Activated naive CD8-positive, alpha-beta T cell (primary cell): Measurements from ENCODE around the gene GPR132.
"Not testable (repeated sequence)": the region's sequence is repeated elsewhere in the genome, so short reads cannot be mapped to it uniquely, and the experiment has no call there.

Source experiments
- H3K27ac Mint-ChIP-seq: one replicate; pipeline ENCODE4 v1.8.0; 2021; ENCODE audit warnings: mixed read lengths
- H3K27me3 Mint-ChIP-seq: one replicate; pipeline ENCODE4 v1.8.0; 2021; ENCODE audit warnings: mixed read lengths
- H3K36me3 Mint-ChIP-seq: one replicate; pipeline ENCODE4 v1.8.0; 2021; ENCODE audit warnings: mixed read lengths
- H3K4me1 Mint-ChIP-seq: one replicate; pipeline ENCODE4 v1.8.0; 2021; ENCODE audit warnings: low read depth, mixed read lengths
- H3K4me3 Mint-ChIP-seq: one replicate; pipeline ENCODE4 v1.8.0; 2021; ENCODE audit warnings: mild to moderate bottlenecking, mixed read lengths
- H3K9me3 Mint-ChIP-seq: one replicate; pipeline ENCODE4 v1.8.0; 2021; ENCODE audit warnings: low read depth, mixed read lengths

Gene GPR132

DNA sequence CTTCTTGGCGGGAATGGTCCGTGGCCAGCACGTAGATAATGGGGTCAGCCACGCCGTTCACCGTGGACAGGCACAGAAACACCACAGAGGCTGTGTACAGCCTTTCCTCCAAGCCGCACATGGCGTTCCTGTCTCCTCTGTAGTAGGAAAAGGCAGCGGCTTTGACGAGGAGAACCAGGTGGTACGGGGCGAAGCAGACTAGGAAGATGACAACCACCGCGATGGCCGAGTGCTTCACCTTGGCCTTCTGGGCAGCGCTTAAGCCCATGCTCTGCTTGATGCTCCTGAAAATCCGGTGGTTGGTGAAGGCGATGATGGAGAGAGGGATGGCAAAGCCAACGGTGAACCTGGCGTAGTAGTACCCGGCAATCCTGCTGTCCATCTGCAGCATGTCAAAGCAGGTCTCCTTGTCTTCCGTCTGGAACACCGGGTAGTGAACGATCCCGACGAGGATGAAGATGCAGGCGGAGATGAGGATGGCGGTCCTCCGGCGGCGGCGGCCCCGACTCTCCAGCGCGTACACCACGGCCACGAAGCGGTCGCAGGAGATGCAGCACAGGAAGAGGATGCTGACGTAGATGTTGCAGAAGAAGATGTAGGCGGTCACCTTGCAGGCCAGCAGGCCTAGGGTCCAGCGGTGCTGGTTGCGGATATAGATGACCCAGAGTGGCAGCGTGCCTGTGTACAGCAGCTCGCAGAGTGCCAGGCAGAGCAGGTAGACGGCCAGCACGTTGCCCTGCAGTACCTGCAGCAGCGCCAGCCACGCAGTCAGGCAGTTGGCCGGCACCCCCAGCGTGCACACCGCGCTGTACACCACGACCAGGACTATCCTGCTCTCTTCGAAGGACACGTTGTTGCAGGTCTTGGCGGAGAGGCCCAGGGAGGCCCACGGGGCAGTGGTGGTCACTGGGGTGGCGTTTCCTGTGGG lies 13.8 kb downstream of the GPR132 start:
- Mint-ChIP-seq H3K27ac (peak overlapping the region; percentile 50), H3K36me3 (peaks cover 5% of the 10 kb centered on the region), H3K4me1 (peaks cover 9% of the 10 kb centered on the region), H3K9me3 (no peaks in the 10 kb centered on the region), H3K4me3 (no peak overlapping the region), H3K27me3 (no peaks in the 10 kb centered on the region)

DNA sequence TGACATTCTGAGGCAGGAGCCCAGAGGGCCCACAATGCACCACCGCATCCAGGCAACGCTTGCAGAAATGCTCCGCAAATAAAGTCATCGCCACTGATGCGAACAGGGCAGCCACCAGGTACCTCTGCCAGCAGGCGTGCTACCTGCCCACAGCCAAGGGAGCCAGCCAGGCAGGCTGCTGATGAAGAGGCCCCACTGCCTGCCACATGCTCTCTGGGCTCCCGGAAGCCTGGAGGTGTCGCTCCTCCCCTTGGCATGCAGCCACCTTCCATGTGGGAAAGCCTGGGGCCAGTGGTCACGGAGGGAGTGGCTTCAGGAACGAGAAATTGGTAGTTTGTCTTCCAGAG lies 14.7 kb downstream of the GPR132 start:
- Mint-ChIP-seq H3K9me3 (no peaks in the 10 kb centered on the region), H3K4me1 (peaks cover 14% of the 10 kb centered on the region), H3K36me3 (peaks cover 5% of the 10 kb centered on the region), H3K4me3 (no peak overlapping the region), H3K27me3 (no peaks in the 10 kb centered on the region), H3K27ac (no peak overlapping the region)

DNA sequence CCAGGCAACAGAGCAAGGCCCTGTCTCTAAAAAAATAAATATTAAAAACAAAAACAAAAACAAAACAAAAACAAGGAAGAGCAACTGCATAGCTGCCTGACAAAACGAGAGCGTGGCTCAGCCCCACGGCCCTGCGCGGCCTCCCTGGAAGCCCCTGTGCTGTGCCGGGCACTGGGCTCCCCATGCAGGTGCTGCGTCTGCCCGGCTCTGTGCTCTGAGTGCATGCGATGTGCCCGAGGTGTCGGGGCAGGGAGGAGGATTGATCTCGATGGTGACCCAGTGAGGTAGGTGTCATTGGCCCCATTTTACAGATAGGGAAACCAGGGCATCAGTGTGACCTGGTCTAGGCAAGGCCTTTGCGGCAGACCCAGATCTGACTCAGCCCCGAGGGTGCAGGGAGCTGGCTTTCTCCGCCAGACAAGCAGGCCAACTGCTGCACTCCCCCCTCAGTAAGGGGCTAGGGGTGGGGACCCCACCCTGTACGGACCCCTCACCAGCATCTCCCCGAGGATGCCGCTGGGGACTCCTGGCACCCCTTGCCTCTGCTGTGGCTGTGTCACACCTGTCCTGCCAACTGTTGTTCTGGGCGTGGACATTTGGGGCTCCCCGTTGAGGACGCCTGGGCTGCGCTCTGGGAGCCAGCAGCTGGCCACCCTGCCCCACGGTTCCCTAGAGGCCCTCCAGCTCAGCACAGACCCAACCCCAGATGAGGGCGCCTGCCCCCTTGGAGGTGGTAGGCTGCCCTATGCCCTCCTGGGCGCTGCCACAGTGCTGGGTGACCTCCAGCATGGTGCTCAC lies 15.3 kb downstream of the GPR132 start:
- peaks cover 5% of the 10 kb centered on the region for H3K36me3 Mint-ChIP-seq
- peaks cover 13% of the 10 kb centered on the region for H3K4me1 Mint-ChIP-seq
- H3K9me3 Mint-ChIP-seq = no peaks in the 10 kb centered on the region
- H3K27ac Mint-ChIP-seq = no peak overlapping the region
- no peaks in the 10 kb centered on the region for H3K27me3 Mint-ChIP-seq
- H3K4me3 Mint-ChIP-seq = no peak overlapping the region

DNA sequence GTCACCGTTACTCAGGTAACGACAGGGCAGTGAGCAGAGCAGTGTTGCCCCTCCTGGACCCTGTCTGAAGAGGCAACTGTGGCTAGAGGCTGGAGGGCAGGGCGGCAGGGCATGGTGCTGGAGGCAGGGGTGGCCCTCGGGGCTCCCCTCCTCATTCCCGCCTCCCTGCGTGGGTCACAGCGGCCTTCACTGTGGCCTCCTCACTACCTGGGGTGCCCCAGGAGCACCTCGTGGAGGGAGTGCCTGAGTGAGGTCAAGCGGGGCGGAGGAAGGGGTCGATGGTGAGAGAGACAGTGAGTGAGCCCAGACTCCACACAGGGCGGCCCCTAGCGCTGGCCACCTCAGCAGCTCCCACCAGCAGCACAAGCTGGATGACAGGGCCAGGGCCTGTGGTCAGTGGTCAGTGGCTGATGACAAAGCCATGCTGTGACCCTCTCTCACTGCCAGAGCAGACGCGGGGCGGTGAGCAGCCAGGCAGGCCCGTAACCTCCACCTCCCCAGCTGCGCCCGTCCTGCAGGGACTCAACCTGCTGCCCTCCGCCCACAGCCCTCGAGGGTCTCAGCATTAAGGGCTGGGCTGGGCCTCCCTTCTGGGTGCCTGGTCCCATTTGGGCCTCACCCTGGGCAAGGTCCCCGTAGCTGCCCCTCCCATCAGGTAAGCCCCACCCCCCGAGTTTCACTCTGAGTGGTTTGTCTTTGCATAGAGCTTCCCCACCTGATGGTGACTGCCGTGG lies 17.8 kb downstream of the GPR132 start:
- Mint-ChIP-seq H3K27me3 (no peaks in the 10 kb centered on the region), H3K4me3 (no peak overlapping the region), H3K4me1 (peaks cover 11% of the 10 kb centered on the region), H3K36me3 (no peaks in the 10 kb centered on the region), H3K9me3 (no peaks in the 10 kb centered on the region), H3K27ac (no peak overlapping the region)

DNA sequence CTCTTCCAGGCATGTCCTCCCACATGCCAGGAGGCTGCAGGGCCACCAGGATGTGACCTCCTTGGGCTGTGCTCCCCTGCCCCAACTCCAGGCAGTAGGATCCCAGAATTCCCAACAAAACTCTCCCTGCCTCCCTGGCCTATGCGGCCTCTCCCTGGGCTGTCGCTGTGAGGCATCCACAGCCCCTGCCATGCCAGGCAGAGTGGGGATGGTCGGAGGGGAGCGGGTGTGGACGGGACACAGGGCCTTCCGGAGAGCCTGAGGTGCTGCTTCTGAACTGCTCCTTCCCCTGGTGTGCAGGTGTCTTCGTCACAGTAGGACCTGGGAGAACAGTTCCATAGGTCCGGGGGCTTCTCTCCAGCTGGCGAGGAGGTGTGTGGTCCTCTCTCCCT lies 18.3 kb downstream of the GPR132 start:
- Mint-ChIP-seq H3K4me3 (no peak overlapping the region), H3K9me3 (no peaks in the 10 kb centered on the region), H3K27me3 (no peaks in the 10 kb centered on the region), H3K27ac (no peak overlapping the region), H3K4me1 (peaks cover 11% of the 10 kb centered on the region), H3K36me3 (no peaks in the 10 kb centered on the region)

DNA sequence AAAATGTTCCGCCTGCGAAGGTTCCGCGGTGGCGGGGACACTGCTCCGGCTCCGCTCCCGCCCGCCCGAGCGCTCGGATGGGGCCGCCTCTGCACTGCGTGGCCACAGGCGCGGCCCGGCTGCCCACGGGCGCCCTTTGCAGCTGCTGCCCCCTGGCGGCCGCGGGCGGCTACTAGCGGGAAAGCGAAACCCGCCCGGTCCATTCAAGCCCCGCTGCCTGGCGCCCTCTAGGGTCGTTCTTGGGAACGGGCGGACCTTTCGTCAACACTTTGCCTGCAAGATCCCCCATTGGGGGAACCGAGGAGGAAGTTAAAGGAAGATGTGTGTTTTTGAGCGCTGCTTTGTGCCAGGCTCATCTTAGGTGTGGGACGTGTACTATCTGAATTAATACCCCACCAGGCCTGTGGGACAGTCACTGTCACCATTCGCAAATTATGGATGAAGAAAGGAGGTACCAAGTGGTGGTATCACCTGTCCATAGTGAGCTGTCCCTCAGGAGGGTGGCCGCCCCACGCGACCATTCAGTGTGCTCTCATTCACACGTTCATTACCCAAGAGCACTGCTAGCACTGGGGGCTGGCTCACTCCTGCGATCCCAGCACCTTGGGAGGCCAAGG lies 19.4 kb downstream of the GPR132 start:
- H3K36me3 Mint-ChIP-seq = no peaks in the 10 kb centered on the region
- H3K27ac Mint-ChIP-seq = no peak overlapping the region
- peak overlapping the region; percentile 4 for H3K4me3 Mint-ChIP-seq
- no peaks in the 10 kb centered on the region for H3K9me3 Mint-ChIP-seq
- peaks cover 9% of the 10 kb centered on the region for H3K4me1 Mint-ChIP-seq
- H3K27me3 Mint-ChIP-seq = no peaks in the 10 kb centered on the region

DNA sequence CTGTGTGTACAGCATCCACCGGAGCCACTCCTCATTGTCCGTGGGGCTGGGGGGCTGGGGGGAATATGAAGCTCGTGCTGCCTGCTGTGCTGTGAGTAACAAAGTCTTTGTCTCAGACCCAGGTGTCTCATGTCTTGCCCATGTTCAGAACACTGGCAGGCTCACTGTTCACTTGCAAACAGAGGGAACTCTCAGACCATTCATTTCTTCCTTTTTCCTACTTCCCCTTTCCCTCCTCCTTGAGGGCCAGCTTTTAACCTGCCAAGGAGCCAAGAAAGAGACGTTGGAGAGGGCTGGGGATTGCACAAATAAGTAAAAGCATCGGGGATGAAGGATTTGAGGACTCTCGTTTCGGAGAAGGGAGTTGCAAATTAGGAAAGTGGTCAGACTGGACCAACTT lies 21.6 kb downstream of the GPR132 start:
- Mint-ChIP-seq H3K4me3 (no peak overlapping the region), H3K36me3 (no peaks in the 10 kb centered on the region), H3K27ac (no peak overlapping the region), H3K4me1 (peaks cover 9% of the 10 kb centered on the region), H3K27me3 (no peaks in the 10 kb centered on the region), H3K9me3 (no peaks in the 10 kb centered on the region)

DNA sequence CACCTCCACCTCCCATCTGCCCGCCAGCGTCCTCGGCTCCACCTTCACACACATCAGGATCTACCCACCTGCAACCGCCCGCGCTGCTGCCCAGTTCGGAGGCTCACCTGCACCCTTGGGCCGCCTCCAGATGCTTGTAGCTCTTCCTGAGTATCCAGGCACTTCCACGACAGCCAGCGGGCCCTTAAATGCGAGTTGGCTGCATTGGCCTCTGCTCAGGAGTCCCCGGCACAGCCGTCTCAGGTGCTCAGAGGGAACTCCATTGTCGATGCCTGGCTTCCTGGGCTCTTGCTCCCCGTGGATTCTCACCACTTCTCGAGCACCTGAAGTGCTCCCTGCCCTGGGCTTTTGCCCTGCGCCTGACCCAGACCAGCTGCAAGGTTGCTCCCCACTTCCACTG lies 22.4 kb downstream of the GPR132 start:
- Mint-ChIP-seq H3K27me3 (no peaks in the 10 kb centered on the region), H3K9me3 (no peaks in the 10 kb centered on the region), H3K27ac (no peak overlapping the region), H3K36me3 (no peaks in the 10 kb centered on the region), H3K4me3 (no peak overlapping the region), H3K4me1 (peaks cover 9% of the 10 kb centered on the region)

DNA sequence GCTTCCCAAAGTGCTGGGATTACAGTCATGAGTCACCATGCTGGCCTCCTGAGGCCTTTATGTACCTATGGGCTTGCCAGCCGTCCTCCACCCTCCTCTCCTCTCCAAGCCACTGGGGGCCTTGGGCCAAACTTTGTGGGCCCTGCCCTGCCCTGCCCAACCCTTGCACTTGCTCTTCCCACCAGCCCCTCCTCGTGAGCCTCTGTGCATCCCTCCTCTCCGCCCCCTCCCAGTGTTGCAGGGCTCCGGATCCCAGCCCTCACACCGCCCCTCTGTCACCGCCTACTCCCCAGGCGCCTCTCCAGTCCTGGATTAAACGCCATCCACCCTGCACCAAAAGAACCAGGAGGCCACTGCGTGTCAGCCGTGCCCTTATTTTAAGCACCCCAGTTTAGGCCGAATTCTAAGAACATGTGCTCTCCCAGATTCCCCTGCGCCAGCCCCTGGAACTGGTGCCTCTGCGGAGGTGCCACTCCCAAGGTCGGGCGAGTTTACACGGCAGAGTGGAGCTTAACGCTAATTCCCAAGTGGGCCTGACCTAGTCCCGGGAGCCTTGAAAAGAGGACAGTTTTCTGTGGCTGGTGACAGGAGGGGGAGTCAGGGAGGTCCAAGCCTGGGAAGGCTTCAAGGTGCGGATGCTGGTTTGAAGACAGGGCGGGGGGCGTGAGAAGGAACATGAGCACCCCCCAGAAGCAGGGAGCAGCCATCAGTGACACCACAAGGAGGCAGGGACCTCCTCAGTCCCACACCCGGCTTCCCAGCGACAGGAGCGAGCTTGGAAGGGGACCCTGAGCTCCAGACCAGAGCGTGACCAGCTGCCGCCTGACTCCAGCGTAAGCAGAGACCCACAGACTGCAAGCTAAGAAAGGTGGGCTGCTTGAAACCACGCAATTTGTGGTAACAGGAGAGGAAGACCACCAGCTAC lies 23.1 kb downstream of the GPR132 start:
- Mint-ChIP-seq H3K4me1 (peaks cover 9% of the 10 kb centered on the region), H3K27me3 (no peaks in the 10 kb centered on the region), H3K9me3 (no peaks in the 10 kb centered on the region), H3K4me3 (no peak overlapping the region), H3K36me3 (no peaks in the 10 kb centered on the region), H3K27ac (no peak overlapping the region)

DNA sequence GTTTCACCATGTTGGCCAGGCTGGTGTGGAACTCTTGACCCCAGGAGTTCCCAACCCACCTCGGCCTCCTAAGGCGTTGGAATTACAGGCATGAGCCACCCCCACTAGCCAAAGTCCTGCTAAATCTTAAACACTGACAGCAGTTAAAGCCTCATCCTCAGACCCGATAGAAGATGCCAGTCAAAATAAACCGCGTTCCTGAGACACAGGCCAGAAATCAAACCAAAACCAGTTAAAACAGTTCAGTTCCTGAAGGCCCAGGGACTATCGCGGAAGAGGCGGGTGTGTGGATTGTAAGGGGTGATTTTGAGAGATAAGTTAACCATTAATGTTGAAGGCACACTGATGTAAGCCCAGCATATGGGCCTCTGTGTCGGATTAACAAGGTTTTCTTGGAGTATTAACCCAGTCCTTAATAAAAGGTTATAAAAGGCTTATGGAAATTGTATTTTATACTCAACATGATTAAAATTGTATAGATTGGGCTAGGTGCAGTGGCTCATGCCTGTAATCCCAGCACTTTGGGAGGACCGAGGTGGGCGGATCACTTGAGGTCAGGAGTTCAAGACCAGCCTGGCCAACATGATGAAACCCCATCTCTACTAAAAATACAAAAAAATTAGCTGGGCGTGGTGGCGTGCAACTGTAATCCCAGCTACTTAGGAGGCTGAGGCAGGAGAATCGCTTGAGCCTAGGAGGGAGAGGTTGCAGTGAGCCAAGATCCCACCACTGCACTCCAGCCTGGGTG lies 25.6 kb downstream of the GPR132 start:
- no peak overlapping the region for H3K27ac Mint-ChIP-seq
- H3K27me3 Mint-ChIP-seq = no peaks in the 10 kb centered on the region

DNA sequence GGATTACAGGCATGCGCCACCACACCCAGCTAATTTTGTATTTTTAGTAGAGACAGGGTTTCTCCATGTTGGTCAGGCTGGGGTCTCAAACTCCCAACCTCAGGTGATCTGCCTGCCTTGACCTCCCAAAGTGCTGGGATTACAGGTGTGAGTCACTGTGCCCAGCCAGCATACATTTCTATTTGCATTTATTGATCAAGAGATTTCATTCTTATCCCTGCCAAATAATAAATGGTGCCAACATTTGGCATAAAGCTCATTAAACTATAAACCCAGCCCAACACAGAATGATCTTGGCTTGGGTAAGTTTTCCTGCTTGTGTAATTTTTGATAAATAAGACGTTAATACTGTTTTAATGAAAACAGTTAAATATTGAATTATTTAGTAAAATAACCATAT lies 29.6 kb downstream of the GPR132 start:
- not testable (repeated sequence) for H3K9me3 Mint-ChIP-seq, H3K4me3 Mint-ChIP-seq, H3K27ac Mint-ChIP-seq, H3K36me3 Mint-ChIP-seq, H3K27me3 Mint-ChIP-seq
- peaks cover 18% of the 10 kb centered on the region for H3K4me1 Mint-ChIP-seq

More for the DNA sequence above, 25.6 kb downstream of the GPR132 start:
- Mint-ChIP-seq H3K4me3 (no peak overlapping the region), H3K4me1 (peaks cover under 1% of the 10 kb centered on the region), H3K9me3 (no peaks in the 10 kb centered on the region), H3K36me3 (no peaks in the 10 kb centered on the region)

DNA sequence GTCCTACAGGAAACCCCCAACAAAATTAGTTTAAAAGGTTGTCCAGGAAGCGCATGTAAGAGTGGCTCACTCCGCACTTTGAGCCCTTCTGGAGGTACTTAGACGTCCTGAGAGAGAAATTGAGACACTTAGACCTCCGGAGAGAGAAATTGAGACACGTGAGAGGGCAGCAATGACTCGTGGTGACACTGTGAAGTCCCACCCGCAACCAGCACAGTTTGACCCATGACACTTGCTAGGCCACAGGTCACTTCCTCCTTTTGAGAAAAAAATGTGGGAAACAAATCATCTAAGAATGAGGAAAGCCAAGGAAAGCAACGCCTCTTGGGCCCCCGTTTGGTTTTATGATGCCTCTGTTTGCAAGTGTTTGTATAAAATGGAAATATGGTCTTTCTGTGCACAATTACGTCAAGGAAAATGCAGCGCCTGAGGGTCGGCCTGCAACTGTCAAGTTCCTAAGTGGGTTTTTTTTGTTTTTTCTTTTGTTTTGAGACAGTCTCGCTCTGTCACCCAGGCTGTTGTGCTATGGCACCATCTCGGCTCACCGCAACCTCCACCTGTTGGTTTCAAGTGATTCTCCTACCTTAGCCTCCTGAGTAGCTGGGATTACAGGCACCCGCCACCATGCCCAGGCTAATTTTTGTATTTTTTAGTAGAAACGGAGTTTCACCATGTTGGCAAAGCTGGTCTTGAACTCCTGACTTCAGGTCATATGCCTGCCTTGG lies 30.8 kb downstream of the GPR132 start:
- peak overlapping the region; percentile 93 for H3K4me3 Mint-ChIP-seq
- H3K27me3 Mint-ChIP-seq = no peaks in the 10 kb centered on the region
- peaks cover 18% of the 10 kb centered on the region for H3K4me1 Mint-ChIP-seq
- peaks cover 3% of the 10 kb centered on the region for H3K36me3 Mint-ChIP-seq
- H3K27ac Mint-ChIP-seq = no peak overlapping the region
- no peaks in the 10 kb centered on the region for H3K9me3 Mint-ChIP-seq

DNA sequence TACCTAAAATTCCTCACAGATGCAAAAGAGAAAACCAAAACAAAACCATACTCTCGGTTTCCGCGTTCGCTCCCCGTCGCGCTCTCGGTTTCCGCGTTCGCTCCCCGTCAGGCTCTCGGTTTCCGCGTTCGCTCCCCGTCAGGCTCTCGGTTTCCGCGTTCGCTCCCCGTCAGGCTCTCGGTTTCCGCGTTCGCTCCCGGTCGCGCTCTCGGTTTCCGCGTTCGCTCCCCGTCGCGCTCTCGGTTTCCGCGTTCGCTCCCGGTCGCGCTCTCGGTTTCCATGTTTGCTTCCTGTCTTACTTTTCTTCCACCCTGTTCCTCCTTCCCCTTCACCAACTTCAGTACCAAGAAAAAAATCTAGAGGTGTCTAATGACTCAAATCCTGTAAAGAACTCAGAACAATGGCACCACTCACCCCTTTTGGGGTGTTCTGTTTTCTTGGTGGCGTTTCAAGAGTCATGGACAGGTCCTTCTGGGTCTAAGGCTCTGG lies 31.8 kb downstream of the GPR132 start:
- peak overlapping the region; percentile 93 for H3K27ac Mint-ChIP-seq
- not testable (repeated sequence) for H3K9me3 Mint-ChIP-seq

More for the DNA sequence above, 31.8 kb downstream of the GPR132 start:
- H3K36me3 Mint-ChIP-seq, H3K27me3 Mint-ChIP-seq: not testable (repeated sequence)
- H3K4me3 Mint-ChIP-seq = peak overlapping the region; percentile 93
- H3K4me1 Mint-ChIP-seq = peaks cover 18% of the 10 kb centered on the region
